SU-DHL-6 (cell line): ENCODE results near the gene ALPI.

Experiments used
- CTCF ChIP-seq: fragments of 200-600 bp; sonication (generic); IDR thresholded peaks from one replicate; pipeline ENCODE4 v1.5.1; 2017; ENCODE audit warnings: antibody characterized with exemption, mild to moderate bottlenecking, low read length, moderate library complexity; ENCODE audit not compliant: insufficient read depth, poor library complexity, severe bottlenecking
- EZH2phosphoT487 ChIP-seq: fragments of 200-600 bp; sonication (generic), shearing (Covaris generic); conservative IDR thresholded peaks from 2 replicates; pipeline ENCODE4 v1.6.1; 2018; ENCODE audit warnings: mild to moderate bottlenecking, antibody characterized with exemption, low read length, moderate library complexity, mixed read lengths

GRCh38 chr2:232484628-232485347 lies 28.8 kb downstream of the ALPI start:
- no peak for TF ChIP-seq CTCF
- TF ChIP-seq EZH2phosphoT487: no peak
